Measurements from ENCODE around the gene PKM.
A peak's percentile ranks its signal among the peaks of the same experiment; 100 is the strongest.

PKM gene

DNA sequence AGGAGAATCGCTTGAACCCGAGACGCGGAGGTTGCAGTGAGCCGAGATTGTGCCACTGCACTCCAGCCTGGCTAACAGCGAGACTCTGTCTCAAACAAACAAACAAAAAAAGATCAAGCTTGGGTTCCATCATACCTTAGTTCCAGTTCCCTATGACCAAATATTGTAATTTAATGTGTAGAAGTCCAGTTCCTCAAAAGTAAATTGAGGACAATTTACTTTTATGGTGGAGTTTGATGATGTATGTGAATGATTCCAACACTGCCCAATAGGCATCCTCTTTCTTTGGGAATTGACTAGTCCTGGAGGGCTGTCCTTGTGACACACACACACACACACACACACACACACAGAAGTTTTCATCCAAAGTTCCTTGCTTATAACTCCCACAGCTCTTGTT is 2.8 kb upstream of the PKM start:
- DNase-seq: no peak

DNA sequence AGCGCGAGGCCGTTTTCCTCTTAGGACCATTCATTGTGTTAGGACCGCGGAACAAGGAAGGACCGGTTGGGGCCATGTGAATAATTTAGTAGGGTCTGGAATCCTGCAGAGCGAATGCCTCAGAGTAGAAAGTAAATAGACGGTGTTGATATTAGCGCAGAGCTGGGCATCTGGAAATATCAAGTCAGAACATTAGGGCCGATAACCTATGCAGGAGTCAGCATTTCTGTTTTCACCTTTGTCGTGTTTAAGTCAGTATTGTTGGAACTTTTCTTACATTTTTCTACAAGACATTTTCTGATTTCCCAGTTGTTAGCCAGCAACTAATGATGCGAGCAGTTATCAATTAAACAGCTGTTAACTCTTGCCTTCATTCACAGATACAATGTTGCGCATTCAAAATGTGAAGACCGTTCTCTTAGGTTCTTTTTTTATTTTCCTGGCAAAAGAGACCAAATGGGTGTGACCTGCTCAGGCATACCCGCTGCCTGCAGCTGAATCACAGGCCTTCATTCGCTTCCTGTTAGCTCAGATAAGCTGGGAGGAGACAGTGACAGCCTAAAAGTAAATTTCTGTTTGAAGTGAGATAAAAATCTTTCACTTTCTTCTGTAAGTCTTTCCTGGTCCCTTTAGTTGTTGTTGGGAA is 966 bp upstream of the PKM start:
- DNase-seq: peak; percentile 68

DNA sequence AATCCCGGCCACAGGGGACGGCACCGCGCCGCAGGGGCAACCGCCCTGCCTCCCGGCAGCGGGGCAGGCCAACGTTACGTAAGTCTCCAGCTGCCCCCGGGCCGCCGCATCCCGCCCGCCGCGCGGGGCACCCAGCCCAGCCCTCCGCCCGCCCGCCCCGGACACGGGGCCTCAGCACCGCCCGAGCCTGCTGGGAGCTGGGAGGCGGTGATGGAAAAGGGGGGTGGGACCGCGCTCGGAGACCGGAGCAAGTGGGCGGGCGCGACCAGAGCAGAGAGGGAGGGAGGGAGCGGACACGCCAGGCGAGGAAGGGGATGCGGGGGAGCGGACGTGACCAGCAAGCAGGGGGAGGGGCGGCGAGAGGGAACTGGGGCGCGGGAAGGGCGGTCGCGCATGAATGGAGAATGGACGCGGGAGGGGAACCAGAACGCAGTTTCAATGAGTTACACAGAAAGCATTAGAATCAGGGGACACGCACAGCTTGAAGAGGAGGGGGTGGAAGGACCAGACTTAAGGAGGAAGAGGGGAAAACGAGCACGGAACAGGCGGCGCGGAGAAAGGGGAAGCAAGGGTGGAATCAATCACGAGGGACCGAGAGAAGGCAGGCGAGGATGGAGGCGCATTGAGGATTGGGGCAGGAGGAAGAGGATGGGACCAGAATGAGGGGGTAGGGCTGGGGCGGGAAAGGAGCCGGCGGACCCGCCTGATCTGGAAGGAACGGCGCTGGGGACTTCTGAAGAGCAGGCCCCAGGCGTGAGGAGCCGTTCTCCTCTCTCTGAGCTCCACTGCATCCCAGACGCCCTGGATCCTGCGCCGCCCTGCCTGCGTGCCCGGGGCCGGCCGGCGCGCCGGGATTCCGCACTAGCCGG is 559 bp downstream of the PKM start:
- DNase-seq: peak; percentile 82

DNA sequence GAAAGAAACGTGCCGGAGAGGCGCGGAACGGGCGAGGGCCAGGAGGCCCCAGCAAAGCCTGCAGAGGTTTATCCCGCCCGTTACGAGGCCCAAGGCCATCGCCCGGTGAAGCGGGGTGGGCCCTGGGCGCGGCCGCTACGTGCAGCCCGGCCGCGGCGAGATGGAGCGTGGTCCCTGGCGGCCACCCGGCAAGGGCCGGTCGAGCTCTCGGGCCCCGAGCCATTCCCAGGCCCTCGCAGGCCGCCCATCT is 1.1 kb downstream of the PKM start:
- DNase-seq: no peak

DNA sequence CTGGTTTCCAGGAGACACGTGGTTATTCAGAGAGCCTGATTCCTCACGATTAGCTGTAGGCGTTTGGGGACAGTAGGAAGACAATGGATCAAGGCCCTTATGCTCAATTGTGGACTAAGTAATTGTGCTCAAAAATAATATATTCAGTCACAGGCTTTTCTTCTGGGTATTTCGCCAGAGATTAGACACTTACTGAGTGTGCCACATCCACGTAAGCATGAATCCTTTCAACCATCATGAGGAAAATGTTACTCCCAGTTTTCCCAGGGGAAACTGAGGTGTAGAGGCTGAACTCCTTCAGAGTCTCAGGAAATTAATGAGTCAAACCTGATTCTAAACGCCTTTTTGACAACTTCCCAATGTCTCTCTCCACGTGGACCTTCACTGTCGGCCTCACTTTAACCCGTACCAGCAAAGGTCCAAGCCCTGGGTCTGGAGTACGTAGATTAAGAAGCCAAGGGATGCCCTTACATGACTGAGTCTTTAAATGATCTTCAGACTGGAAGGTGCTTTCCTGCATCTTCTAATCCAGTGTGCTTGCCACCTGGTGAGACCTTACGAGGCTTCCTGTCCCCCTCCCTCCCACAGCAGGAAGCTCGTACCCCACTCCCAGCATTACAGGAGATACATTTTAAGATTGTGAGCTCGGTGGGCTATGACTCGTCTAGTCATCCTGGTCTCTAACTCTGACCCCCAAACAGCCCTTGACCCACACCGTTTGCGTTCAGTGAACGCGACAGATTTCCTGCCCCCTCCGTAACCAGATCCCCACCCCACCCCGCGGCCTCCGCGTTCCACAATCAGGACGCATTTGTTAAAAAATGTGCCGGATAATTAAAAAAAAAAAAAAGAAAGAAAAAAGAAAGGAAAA is 1.7 kb downstream of the PKM start:
- peak; percentile 44 for DNase-seq

DNA sequence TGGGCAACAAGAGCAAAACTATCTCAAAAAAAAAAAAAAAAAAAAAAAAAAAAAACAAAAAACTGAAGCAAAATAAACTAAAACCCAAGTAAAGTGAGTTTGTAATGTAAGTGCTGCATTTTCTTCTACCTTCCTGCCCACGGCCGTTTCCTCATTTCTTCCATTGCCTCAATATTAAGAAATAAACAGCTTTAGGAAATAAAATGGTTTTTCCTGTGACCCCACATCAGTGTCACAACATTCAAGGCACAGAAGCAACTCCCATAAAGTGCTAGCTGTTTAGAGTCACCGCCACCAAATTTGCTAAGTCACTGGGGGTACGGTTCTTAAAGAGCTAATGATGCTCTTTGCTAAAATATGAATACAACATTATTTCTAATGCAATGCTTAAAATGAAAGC is 3.3 kb downstream of the PKM start:
- DNase-seq: no peak

DNA sequence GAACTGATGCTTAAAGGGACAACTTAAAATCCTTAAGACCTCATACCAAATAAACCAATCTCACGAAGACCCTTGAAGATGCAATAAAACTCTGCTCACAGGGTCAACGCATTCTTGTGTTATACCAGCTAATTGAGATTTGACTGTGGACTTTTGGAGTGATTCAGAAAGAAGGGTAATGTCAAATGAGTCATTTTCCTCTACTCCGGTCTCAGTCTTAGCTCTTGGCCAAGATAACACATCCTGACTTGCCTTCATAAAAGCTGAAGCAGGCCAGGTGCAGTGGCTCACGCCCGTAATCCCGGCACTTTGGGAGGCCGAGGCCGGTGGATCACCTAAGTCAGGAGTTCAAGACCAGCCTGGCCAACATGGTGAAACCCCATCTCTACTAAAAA is 3.8 kb downstream of the PKM start:
- DNase-seq: no peak

DNA sequence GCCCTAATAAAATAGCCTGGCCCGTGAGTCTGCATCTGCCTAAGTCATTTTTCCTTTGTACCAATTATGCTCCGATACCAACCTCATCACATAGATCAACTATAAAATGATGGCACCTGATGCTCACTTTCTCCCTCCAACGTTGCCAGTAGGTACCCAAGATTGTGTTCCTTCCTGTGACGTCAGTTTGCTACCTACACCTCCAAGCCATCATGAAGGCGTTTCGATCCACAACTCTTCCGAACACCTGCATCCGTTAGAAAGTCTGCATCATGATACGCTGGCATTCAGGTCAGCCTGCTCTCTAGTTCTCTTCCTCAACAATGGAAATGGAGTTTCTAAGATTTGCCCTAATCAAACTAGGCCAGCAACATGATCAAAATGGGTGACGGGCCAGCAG is 7.7 kb downstream of the PKM start:
- no peak for DNase-seq

DNA sequence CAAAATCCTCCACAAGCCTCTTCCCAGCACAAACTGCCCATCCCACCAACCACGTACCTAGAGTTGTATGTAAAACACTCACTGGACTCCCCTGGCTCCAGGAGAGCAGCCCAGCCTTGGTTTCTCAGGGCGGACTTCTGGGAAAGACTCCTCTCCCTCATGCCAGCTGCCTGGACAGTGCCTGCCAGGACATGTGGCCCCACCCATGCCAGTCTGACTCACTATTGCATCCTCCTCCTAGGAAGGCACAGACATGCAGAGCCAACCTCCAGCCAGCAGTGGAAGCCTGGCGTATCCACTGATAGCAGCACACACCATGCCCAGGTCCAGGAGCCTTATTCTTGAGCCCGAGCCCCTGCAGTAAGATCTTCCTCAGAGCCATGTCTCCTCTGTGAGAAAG is 8.6 kb downstream of the PKM start:
- DNase-seq: no peak

DNA sequence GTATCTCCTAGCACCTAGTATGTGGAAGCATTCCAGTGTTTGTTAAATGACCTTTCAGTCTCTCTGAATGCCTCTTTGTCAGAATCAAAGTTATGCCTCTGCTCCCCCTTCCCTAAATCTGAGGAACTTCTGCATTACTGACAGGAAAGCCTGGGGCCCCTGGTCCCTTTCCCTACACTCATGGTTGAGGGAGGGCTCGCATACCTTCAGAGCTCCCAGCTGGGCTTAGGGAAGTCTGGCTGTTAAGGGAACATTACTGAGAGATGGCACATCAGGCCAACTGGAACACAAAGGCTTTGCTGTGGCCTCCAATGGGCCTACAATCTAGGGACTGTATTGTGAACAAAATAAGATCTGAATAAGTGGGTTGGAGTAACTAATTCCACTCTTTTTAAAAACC is 10.3 kb downstream of the PKM start:
- no peak for DNase-seq

DNA sequence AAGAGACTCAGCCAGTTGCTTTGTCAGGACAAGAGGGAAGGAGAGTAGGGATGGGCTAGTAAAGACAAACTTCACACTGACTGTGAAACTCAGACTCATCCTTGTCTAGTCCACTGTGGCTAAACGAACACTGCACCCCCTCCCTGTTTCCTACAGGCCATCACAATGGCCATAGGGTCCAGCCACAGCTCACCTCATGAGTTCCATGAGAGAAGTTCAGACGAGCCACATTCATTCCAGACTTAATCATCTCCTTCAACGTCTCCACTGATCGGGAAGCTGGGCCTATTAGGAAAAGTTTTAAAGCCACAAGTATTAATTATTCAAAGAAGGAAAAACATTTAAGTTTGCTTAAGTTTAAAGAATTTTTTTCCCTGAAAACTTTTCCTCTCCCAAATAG is 13.8 kb downstream of the PKM start:
- no peak for DNase-seq

DNA sequence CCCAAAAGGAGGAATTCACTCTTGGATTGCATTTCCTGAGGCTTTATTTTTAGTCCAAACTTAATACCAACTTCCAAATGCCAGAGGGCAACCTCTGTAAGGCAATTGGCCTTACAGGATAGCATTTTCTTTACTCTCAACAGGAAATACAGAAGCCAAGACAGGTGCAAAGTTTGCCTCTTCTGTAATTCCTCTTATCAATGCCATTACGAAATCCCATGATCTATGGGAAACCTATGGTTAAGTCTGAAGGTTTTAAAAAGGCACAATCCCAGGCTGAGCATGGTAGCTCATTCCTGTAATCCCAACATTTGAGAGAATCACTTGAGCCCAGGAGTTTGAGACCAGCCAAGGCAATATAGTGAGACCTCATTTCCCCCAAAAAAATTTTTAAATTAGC is 14.9 kb downstream of the PKM start:
- DNase-seq: no peak

DNA sequence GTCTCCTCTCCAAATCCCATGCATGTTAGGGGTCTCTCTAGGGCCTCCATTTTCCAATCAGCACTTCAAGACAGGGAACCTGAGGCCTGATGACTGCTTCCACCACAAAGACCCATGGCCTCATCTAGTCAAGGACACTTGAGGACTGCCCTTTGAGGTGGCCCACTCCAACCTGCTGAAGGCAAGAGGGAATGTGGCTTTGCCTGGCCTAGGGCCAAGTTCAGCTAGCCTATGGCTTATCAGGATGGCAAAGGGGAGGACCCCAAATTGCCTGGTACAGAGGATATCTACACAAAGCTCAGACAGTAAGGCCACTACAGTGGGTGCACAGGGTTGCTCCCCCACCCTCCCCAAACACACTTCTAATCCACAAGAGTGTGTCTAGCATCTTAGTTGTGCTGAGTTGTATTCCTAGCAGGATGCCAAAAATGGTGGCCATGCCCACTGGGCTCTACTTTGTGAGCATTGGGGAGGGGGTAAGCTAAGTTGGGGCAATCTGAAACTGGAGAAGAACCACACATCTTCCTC is 23.4 kb downstream of the PKM start:
- no peak for DNase-seq

DNA sequence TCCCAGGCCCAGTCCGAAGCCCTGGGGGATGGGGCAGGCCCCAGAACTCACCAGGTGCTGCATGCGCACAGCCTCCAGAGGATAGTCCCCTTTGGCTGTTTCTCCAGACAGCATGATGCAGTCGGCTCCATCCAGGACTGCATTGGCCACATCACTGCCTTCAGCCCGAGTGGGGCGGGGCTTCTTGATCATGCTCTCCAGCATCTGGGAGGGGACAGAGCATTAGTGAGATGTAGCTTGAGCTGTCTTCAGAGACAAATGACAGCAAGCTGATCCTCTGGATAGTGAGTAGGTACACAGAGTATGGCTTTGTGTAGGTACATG is 24.4 kb downstream of the PKM start:
- no peak for DNase-seq

DNA sequence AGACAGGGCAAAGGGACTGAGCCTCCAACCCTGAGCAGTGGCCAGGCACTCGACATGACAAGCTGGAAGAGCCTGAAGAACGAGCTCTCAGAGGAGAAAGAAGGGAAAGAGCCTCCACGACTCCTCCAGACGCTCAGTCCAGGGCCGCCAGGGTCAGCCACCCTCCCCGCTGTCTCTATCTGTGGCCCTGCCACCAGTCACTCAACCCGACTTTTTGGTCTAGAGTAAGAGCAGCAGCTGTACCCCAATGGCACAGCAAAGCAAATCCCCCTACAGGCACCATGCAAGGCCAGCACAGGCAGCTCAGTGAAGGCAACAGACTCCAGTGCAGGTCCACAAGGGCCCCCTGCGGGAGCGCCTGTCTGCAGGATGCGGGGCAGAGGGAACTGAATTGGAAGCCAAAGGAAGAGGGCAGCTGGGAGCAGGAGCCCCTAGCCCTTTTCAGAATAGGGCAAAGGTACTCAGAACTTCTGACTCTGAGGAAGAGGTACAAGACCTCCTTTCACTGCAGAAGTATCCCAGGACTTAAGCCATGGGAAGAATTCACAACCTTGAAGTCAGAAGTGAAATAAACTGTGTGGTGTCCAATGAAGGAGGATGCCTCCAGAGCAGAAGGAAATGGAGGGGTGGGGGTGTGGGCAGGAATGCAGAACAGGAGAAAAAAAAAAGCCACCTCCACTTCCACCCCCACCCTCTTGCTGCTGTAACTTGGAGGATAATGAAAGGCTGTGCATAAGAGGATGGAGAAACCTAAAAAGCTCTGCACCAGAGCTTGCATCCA is 24.9 kb downstream of the PKM start:
- no peak for DNase-seq

DNA sequence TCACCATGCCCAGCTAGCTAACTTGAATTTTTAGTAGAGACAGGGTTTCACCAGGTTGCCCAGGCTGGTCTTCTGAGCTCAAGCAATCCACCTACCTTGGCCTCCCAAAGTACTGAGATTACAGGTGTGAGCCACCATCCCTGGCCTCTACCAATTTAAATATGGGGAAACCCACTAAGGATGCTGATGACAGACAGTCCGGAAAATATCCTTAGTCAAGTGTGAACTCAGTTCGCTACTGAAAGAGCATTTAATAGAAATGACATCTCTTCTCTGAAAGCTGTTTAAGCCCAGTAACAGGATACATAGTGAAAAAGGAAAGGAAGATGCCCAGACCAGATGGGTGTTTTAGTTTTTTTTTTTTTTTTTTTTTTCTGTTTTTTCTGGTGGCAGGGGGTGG is 25.7 kb downstream of the PKM start:
- DNase-seq: no peak

DNA sequence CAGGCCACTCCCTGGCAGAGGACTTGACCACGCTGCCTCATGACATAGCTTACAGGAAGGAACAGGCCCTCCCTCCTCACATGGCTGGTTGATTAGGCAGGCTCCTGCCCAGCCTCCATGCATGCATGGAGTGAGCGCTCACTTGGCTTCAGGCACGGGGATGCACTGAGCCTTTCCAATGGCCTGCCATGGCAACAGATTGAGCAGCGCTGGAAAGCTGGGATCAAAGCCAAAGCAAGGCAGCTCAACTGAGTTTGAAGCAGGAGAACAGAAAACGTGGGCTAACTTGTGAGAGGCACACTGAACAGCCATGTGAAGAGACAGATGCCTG is 27.5 kb downstream of the PKM start:
- DNase-seq: peak; percentile 66

DNA sequence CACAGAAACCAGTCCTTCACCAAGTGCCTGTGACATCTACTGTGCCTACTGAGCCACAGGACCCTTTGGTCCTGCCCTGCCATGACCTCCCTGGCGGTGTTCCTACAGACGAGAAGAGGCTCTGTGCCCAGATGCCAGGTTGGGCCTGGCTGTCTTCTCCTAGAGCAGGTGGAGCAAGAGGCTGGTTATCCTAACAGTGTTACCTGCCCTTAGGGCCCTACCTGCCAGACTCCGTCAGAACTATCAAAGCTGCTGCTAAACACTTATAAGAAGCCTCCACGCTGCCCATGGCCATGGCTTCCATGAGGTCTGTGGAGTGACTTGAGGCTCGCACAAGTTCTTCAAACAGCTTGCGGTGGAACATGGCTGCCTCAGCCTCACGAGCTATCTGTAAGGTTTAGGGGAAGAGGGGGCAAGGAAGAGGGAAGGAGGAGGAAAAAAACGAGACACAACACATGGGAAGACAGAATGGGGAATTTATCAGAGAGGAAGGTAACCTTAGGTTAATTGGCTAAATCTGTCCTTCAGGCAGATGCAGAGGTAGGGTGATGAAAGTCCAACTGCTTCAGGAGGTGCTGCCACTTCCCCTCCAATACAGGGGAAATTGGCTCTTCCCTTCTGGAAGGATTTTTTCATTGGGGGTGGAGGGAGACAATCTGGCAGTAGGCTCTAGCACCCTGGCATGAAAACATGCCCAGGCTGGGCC is 28.0 kb downstream of the PKM start:
- no peak for DNase-seq

DNA sequence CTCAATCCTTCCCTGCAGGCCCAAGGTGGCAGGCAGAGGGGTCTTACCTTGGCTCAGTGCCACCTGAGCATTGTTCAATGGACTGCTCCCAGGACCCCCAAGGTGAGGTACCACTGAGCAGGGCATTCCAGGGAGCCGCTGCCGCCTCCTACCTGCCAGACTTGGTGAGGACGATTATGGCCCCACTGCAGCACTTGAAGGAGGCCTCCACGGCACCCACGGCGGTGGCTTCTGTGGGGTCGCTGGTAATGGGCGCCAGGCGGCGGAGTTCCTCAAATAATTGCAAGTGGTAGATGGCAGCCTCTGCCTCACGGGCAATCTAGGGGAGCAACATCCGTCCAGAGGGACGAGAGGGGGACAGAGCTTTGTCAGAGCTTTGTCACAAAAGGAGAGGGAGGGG is 28.7 kb downstream of the PKM start:
- DNase-seq: no peak

DNA sequence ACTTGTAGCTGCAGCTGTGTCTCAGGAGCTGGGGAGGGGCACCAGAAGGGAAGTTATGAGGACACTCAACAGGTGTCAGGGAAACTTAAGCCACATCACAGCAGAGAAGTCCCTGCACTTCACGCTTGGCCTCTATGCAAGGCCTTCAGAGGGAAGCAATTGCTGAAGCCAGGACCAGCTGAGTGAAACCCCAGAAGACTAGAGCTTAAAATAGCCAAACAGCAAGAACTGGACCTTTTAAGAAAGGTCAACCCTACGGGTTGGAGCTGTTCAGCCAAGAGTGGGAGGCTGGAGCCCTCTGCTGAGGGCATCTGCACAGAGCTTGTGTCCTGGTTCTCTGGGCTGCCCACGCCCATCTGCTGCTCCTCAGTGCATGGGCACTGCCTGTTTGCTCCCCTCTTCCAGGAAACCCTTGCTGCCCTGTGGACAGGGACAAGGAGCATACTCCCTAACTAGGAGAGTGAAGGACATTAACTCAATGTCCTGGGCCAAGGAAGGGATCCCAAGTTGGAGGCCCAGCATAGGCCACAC is 29.5 kb downstream of the PKM start:
- no peak for DNase-seq

DNA sequence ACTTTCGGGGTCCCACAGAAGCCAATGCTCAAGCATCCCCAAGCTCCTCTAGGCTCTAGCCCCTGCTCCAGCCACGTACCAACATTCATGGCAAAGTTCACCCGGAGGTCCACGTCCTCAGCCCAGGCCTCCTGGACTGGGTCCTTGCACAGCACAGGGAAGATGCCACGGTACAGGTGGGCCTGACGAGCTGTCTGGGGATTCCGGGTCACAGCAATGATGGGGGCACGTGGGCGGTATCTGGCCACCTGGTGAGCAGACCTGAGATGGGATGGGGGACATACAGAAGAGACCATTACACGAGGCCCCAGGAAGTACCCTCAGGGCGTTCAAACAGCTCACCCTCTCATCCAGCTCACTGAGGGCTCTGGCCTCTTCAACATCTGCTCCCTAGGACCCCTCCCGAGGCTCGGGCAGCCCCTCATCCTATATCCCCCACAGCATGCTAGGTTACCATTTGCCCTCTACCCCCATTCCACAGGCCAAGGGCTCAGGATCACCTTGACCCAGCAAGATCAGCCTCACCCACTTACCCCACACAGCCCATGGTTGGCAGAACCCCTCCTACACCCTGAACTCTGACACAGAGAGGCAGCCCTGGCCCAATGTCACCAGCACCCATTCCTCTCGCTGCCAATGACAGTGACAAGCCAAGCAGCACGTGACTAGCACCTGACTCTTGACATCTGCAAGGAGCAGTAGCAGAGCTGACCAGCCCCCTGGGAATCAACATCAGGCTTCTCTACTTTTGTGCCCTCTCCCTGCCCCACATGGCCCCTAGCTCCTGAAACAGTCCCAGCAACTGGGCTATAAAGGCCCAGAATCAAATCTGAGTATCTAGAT is 30.4 kb downstream of the PKM start:
- no peak for DNase-seq
